NCI-H226 (cell line): ENCODE data around the gene PNKD.
"Not testable (repeated sequence)": the region's sequence is repeated elsewhere in the genome, so short reads cannot be mapped to it uniquely, and the experiment has no call there.

ENCODE experiments used
- DNase-seq: peaks from one replicate; pipeline ENCODE4 v3.0.0-alpha.2; 2015

The PNKD gene

GRCh38 chr2:218257390-218257981 is 12.8 kb upstream of the PNKD start:
- no peak for DNase-seq

DNA sequence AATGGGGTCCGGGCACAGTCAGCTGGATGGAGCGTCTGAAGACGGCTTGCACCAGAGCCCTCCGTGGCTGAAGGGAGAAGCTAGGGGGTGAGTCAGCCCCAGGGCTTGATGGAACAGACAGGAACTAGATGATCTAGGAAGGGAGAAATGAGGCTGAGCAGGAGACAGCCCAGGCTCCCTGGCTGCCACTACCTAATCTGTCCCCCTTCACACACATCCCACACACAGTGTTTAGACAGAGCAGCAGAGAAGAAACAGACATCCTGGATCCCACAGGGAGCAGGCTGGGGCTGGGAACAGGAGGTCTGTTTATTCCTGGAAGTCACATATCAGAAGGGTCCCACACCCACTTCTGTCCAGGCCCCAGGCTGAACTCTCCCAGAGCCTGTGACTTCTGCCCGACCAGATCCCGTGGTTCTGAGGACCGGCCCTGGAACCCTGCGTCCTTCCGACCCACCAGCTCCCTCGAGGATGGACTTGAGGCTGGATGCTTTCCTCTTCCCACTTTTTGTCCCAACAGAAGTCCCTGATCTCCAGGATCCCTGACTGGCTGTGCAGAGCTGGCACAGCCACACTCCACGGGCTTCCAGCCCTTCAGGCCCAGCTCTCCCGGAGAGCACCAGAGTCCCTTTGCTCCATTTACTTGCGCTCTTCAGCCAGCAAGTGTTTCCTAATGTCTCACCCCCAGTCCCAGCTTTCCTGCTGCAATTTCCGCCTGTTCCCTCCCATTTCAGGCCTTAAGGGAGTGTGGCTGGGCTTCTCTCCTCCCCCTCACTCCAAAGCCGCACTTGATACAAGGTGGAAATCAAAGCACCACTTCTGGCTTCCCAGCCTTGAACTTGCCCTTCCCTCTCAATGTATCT is 11.0 kb upstream of the PNKD start:
- DNase-seq, result peak; percentile 7

DNA sequence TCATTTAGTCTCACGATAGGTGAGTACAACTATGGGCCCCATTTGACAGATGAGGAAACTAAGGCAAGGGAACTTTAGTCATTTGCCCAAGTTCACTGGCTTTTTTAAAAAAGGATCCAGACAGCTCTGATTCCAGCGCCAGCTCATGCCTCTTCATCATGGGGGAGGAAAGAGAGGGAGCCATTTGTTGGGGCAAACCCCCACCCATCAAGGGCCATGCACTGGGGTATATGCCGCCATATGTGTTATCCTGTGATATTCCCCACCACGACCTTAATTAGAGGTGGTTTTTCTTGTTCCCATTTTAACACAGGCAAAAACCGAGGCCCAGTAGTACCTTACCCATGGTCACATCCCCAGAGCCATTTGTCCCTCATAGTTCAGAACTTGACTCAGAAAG is 10.2 kb upstream of the PNKD start:
- no peak for DNase-seq

DNA sequence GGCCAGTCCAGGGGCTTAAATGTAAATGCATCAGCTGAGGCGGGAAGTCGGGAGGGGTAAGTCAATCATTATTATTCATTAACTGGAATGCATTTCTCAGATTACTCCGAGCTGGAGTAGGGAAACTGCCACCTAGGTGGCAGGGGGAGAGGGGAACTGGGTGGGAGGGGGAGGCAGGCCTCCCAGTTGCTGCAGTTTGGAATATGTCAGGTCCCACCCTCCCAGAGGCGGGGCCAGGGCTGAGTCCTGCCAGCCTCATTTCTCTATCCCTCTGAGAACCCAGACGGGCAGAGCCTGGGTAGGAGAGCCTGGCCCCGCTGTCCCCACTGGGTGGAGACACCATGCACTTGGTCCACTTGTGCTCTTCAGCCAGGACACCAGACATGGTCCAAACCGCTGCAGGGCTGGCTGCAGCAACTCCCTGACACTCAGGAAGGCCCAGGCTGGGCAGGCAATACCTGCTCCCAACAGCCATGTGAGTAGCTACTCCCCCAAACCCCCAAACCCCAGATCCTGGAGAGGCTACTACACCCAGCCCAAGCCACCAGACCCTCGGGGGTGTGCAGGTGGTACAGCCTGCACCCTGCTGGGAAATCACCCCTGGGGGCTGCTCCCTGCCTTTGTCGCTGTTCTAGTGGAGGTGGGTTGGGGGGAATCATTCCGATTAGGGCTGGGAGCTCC is 9.4 kb upstream of the PNKD start, which contains the start of gene GPBAR1:
TSS of gene GPBAR1 (plus strand) at position 274 of the 681 bp plus-strand sequence. CDS start 1,710 bp downstream, outside the sequence.
- DNase-seq, result no peak

DNA sequence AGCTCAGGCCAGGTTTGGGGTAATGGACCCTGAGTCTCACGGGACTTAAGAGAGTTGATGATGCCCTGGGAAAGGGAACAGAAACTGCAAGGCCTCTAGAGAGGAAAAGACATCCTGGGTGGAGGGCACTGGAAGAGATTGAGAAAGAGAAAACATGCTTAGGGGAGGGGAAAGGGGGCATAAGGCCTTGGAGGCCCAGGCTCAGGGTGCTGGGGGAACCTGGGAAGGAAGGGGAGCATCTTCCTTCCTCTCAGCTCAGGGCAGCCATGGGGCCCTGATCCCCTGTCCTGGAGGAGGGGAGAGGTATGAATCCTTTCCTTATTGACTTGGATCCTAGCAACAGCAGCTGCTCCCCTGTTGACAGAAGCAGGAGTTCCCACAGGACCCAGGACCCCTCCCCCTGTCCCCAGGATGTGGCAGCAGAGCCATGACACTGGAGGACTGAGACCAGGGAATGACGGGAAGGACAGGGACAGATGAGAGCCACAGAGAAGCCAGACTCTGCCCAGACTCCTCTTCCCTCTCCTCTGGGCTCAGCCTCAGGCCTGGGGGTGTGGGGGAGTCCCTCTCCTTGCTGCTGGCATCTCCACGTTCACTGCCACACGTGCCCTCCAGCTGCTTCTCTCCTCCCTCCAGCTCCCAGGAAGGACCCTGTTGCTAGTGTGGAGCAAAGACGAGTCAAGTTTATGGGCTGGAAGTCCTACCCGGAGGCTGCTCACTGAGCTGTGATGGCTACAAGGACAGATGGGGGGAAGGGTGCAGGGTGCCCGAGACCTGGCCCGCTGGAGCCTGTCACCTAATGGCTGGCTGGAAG is 8.7 kb upstream of the PNKD start:
- DNase-seq, result no peak

DNA sequence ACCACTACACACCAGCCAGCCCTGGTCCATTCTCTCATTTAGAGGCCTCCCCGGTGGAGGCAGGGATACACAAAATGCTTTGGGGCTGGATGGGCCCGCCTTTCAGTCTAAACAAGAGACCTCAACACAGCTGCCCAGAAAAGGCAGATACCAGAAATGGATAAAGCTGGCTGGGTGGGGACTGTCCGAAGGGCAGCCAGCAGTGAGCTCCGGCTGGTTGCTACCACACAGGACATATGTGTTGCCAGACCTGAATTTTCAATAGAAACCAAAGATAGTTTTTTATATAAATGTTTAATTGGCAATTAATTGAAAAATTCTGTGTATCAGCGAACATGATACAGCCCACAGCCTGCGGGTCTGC is 8.1 kb upstream of the PNKD start:
- no peak for DNase-seq

GRCh38 chr2:218262631-218263586 is 7.4 kb upstream of the PNKD start:
- DNase-seq, result no peak

- no peak for DNase-seq
These were observed 6.3 kb upstream of the PNKD start for GRCh38 chr2:218263817-218264641.

DNA sequence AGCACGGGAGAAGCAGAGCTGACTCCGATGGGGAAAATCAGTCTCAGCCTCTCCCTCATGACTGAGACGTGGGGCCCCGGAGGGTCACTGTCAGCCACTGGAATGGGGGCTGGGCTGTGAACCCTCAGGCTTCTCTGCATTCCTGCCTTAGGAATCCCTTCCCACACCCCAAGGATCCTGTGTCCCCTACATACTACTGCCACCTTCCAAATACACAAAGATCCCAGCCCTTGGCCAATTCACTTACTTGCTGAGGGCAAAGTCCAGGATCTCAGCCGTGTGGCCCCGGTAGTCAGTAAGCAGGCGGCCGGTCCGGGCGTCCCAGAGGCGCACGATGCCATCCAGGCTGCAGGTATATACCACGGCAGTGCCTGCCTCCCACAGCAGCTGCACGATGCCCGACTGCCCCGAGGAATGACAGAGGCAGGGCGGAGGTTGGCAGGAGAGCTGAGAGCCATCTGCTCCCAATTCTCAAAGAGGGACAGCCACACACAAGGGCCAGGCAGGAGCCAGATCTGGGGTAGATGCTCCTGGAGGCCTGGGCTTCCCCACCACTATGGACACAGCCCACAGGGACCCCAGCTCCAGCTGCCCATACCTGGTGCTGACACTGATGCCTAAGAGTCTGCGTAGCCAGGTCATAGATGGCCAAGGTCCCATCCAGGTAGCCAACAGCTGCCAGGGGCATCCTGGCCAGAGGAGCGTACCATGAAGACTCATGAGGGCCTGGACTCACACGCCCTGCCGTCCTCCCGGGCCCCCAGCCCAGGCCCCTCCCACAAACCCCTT is 5.4 kb upstream of the PNKD start:
- no peak for DNase-seq

DNA sequence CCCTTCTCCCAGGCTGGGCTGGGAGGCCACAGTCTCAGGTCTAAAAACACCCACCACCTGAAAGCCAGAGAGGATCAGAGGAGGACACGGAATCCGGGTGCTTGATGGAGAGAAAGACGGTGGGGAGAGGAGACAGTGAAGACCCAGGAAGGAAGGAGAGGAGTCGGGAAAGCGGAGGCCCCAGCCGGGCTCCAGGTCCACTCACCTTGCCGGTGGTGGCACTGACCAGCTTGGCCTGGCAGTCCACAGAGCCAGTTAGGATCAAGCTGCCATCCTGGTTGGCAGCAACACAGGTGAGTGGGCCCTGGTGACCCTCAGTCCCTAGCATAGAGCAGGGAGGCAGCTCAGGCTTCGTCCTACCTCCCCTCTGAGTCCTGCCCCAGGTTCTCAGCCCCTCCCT is 4.7 kb upstream of the PNKD start:
- DNase-seq, result no peak

DNA sequence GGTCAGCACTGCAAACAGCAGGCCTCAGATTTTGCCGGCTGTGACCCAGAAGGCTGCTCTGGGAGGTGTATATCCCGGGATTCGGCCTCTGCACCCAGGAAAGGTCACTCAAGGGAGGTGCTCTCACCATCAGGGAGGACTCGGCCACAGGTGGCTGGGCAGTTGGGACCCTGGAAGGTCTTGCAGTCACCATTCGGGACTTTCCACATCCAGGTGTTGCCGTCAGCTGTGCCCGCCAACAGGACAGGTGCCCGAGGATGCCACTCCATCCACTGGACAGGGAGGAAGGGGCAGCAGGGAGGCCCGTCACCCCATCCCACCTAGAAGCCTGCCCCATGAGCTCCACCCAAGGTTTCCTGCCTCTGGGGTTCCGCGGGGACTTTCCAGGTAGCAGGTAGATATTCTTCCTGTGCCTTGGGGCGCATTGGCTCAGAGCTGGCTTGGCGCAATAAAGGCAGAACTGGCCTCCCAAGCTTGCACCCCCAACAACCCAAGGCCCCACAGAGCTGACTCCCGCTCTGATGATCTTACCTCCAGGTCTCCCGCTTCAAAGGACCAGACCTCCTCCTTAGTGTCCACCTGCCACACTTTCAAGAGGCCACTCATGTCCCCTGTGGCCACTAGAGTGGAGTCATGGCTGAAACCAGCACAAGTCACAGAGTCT is 3.9 kb upstream of the PNKD start:
- no peak for DNase-seq

DNA sequence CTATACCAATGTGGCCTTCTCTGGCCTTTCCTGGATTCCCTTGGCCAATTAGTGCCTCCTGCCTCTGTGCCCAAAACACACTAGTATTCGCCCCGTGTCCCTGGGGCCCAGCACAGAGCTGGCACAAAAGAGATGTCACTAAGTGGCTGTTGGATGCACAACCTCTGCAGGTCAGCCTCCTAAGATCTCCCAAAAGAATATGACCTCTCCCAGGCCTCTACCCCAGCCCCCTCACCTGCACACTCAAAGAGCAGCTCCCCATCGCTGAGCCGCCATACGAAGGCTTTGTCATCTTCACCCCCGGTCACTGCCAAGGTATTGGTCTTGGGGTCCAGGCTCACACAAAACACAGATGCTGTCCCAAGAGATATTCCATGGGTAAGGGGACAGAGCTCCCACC is 3.1 kb upstream of the PNKD start:
- DNase-seq, result no peak

DNA sequence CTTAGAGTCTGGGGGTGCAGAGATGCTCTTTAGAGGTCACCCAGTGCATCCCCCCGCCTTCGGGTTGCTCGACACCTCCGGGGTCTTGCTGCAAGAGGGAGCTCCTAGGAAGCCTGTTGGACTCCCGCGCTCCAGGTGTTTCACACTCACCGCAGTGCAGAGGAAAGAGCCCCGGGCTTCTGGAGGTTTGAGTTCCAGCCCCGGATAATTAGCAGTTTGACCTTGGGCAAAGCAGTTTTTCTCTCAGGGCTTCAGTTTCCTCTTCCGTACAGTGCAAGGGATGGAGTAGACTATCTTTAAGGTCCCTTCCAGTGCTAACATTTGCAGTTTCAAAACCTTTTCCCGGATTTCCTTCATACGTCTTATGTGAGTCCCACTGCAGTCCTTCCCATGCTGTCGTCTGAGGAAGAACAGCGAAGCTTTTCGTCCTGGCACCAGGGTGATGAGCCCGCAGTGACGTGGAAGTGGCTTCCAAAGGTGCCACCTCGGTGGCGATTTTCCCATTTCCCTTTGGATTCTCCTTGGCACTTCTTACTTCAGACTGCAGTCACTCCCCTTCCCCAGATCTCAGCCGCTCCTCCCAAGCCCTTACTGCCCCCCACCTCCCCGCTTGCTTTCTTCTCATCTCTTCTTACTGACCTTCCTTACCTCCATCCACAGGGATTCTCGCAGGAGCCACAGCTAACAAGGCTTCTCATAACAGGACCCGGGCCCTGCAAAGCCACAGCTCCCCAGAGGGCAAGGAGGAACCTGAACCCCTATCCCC is 585 bp downstream of the PNKD start:
- no peak for DNase-seq

DNA sequence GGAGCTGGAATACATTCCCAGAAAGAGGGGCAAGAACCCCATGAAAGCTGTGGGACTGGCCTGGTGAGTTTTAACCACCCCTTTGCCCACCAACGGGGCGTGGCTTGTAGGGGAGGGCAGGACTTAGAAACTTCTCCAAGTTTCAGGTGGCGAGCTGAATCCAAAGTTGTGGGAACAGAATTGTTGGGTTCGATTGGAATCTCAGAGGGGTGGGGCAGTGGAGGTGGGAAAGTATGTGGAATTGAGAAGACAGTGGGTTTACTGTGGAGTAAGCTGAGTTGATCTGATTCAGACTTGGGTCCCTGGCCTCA is 1.1 kb downstream of the PNKD start:
- no peak for DNase-seq

DNA sequence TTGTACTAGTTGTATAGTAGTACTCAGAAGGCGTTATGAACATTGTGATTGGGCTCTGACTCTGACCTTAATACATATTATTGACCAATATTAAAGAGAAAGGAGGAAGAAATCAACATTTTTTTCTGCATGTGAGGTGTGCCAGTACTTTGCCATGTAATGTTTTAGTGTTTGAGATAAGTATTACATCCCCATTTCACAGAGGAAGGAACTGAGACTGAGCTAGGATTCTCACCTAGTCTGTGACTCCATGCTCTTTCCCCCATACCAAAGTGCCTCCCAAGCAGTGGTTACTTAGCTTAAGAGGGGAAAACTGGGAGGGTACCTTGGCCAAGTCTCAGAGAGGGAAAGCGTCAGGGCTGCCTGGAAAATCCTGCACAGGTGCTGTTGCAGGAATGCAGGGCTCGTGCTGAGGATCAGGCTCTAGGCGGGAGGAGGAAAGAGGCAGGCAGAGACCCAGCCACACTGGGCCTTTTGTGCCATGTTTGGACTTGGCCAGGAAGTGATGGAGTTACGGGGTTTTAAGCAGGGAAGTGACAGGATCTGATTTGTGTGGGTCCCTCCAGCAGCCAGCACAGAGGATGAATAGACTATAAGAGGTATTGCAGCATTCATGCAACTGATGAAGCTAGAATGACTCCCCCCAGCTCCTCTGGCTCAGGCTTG is 1.7 kb downstream of the PNKD start:
- DNase-seq, result no peak

GRCh38 chr2:218272531-218273212 is 2.4 kb downstream of the PNKD start:
- peak; percentile 48 for DNase-seq

- not testable (repeated sequence) for DNase-seq
These were observed 3.0 kb downstream of the PNKD start for GRCh38 chr2:218273214-218273907.
